GM10847 (cell line): ENCODE data around the gene SLC7A5.

Experiments
- POLR2A ChIP-seq: IDR thresholded peaks from 2 replicates; pipeline ENCODE4 v1.6.1; 2011; ENCODE audit not compliant: insufficient read length; ENCODE audit errors: extremely low read depth

SLC7A5 gene

GRCh38 chr16:87792205-87792565 is 77.1 kb downstream of the SLC7A5 start:
- TF ChIP-seq POLR2A, result no peak

DNA sequence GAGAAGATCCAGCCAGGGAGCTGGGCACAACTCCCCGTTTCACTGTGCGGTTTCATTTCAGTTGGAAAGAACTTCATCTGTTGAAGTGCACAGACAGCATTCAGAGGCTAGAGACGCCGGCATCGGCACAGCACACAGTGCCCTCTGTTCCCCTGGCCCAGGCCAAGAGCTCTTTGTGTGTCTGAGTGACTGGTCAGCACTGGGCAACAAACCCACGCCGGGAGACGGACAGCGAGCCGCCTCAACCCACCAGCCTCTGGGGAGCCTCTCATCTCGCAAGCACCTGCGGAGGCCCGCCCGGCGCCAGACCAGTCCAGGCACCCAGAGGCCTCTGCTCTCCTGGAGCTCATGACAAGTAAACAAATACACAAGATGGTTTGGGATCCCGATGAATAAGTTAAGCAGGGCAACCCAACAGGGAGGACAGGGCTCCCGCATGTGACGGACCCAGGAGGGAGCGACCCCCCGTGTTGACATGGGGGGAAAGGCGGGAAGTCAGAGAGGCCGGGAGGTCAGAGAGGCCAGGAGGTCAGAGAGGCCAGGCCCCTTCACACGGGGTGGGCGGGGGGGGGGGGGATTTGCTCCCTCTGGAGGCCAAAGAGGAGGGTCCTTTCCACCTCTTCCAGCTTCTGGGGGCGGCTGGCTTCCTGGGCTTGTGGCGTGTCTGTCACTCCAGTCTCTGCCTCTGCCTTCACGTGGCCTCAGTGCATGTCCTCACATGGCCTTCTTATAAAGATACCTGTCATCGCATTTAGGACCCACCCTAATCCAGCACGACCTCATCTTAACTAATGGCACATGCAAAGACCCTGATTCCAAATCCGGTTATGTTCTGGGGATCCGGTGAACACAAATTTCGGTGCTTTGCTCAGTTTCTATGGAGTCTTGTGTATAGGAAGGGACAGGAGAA is 77.8 kb downstream of the SLC7A5 start:
- TF ChIP-seq POLR2A, result no peak

- no peak for TF ChIP-seq POLR2A
Observed at GRCh38 chr16:87790292-87791100, 78.8 kb downstream of the SLC7A5 start.

- TF ChIP-seq POLR2A, result no peak
Observed at GRCh38 chr16:87789437-87790291, 79.6 kb downstream of the SLC7A5 start.

DNA sequence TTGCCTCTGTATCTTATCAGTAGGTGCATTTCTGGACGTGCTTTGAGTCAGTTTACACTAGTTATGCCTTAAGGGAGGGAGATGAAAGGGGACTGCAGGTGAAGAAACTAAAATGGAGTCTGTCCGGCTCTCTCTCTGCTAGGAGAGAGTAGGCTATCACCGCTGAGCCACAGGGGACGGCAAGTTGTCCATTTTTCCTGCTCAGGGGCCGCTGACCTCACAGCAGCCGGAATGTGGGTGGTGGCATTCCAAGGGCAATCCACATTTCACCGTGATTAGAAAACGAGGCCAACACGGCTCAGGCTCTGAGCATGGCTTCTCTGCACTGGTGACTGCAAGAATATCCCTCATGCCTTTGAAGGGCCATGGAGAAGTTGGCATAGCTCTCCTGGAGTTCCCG is 84.5 kb downstream of the SLC7A5 start:
- no peak for TF ChIP-seq POLR2A

- no peak for TF ChIP-seq POLR2A
Observed at GRCh38 chr16:87782033-87782432, 87.3 kb downstream of the SLC7A5 start.

- no peak for TF ChIP-seq POLR2A
Observed at GRCh38 chr16:87780385-87780989, 88.8 kb downstream of the SLC7A5 start.
